ENCODE data around the gene RBBP7.

RBBP7 gene

DNA sequence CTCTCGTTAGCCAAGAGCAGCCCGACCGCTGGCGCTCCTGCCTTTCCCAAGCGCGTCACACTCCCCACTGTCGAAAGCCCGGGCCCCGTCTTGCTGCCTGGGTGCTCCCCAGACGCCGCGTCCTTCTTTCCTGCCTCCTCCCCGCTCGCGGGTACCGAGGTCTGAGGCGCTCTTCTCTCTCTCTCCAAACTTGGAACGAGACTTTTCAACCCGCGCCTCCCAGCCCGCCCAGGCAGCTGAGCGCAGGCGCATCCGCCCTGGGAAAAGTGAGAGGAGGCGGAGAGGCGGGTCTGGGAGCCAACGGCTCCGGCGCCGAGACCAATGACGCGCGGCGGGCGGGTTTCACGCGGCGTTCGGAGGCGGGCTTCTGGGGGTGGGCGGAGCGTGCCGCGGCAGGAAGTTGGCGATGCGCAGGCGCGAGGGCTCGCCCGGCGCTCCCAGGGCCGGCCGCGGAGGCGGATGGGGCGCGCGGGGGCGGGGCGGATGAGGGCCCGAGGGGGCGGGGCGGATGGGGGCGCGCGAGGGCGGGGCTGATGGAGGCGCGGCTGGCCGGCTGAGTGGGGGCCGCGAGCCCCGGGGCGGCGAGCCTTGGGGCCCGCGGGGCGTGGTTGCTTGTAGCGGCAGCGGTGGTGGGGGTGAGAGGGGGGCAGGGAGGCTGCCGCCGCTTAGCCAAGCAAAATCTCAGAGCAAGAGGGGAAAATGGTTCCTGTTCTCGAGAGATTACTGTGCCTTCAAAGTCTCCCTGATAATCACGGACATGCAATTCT is at the start of gene RBBP7:
RBBP7 (minus strand) TSS at position 268 of the 767 bp plus-strand sequence. CDS start 309 bp downstream, outside the sequence.
- TF ChIP-seq, protein P1, sequence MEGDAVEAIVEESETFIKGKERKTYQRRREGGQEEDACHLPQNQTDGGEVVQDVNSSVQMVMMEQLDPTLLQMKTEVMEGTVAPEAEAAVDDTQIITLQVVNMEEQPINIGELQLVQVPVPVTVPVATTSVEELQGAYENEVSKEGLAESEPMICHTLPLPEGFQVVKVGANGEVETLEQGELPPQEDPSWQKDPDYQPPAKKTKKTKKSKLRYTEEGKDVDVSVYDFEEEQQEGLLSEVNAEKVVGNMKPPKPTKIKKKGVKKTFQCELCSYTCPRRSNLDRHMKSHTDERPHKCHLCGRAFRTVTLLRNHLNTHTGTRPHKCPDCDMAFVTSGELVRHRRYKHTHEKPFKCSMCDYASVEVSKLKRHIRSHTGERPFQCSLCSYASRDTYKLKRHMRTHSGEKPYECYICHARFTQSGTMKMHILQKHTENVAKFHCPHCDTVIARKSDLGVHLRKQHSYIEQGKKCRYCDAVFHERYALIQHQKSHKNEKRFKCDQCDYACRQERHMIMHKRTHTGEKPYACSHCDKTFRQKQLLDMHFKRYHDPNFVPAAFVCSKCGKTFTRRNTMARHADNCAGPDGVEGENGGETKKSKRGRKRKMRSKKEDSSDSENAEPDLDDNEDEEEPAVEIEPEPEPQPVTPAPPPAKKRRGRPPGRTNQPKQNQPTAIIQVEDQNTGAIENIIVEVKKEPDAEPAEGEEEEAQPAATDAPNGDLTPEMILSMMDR (IDR thresholded peaks at IDR 0.05; ENCODE audit: insufficient read depth, low read length, poor library complexity, severe bottlenecking) = no peak
- TF ChIP-seq EZH2phosphoT487 (conservative IDR thresholded peaks at IDR 0.05; ENCODE audit: low read length) = no peak
- Histone ChIP-seq H3K36me3 (ENCODE audit: low read length) (peaks cover 11% of the 10 kb centered on the region), H3K9ac (ENCODE audit: low read length) (peak within 1 kb of the TSS; percentile 93), H3K9me2 (replicated peaks; ENCODE audit: insufficient read depth, low read length) (no peaks in the 10 kb centered on the region), H3K27me3 (ENCODE audit: low read length) (no peaks in the 10 kb centered on the region), H3K79me2 (ENCODE audit: insufficient read depth, low read length) (peaks cover 42% of the 10 kb centered on the region), H2AFZ (ENCODE audit: low read depth, low read length, severe bottlenecking) (peak within 1 kb of the TSS; percentile 82), H3K27ac (ENCODE audit: low read depth, low read length) (peak within 1 kb of the TSS; percentile 88), H3K4me3 (ENCODE audit: insufficient read depth, low read length, poor library complexity, severe bottlenecking) (peak within 1 kb of the TSS; percentile 85), H3K4me2 (ENCODE audit: low read depth, low read length, poor library complexity, severe bottlenecking) (peak within 1 kb of the TSS; percentile 96), H3K9me3 (ENCODE audit: insufficient read depth, low read length) (no peaks in the 10 kb centered on the region), H4K20me1 (ENCODE audit: low read depth, low read length) (peaks cover 22% of the 10 kb centered on the region; the same call in 1 of the 2 replicates), H3F3A (ENCODE audit: insufficient read depth) (no peaks in the 10 kb centered on the region)

DNA sequence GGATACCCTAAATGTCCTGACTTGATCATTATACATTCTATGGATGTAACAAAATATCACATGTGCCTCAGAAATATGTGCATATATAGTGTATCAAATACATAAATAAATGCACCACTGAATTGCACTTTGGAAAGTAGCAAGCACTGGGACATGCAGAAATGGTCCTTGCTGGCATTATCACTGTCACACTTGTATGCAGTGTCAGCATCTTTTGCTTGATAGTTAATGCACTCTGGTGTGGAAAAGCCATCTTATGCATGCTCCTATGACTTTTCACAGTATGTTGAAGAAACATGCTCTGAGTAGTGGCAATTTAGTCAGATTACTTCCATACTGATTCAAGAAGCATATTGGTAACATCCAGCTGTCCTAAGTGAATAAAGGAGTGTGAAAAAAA is 48.8 kb upstream of the RBBP7 start:
- no peak overlapping the region for H3K4me2 ChIP-seq (ENCODE audit: low read depth, low read length, poor library complexity, severe bottlenecking)
- H3K4me3 ChIP-seq (ENCODE audit: insufficient read depth, low read length, poor library complexity, severe bottlenecking) = no peak overlapping the region
- TF ChIP-seq, protein P1 (IDR thresholded peaks at IDR 0.05; ENCODE audit: insufficient read depth, low read length, poor library complexity, severe bottlenecking) = no peak
- no peak for TF ChIP-seq EZH2phosphoT487 (conservative IDR thresholded peaks at IDR 0.05; ENCODE audit: low read length)
- H3K27me3 ChIP-seq (ENCODE audit: low read length) = no peaks in the 10 kb centered on the region
- no peaks in the 10 kb centered on the region for H3K79me2 ChIP-seq (ENCODE audit: insufficient read depth, low read length)
- no peaks in the 10 kb centered on the region for H3K36me3 ChIP-seq (ENCODE audit: low read length)
- no peak overlapping the region for H3K27ac ChIP-seq (ENCODE audit: low read depth, low read length)
- no peak overlapping the region for H3K9ac ChIP-seq (ENCODE audit: low read length)
- no peaks in the 10 kb centered on the region for H3F3A ChIP-seq (ENCODE audit: insufficient read depth)
- no peak overlapping the region for H2AFZ ChIP-seq (ENCODE audit: low read depth, low read length, severe bottlenecking)
- H3K9me2 ChIP-seq (replicated peaks; ENCODE audit: insufficient read depth, low read length) = no peaks in the 10 kb centered on the region
- no peaks in the 10 kb centered on the region for H4K20me1 ChIP-seq (ENCODE audit: low read depth, low read length)
- H3K9me3 ChIP-seq (ENCODE audit: insufficient read depth, low read length) = no peaks in the 10 kb centered on the region

DNA sequence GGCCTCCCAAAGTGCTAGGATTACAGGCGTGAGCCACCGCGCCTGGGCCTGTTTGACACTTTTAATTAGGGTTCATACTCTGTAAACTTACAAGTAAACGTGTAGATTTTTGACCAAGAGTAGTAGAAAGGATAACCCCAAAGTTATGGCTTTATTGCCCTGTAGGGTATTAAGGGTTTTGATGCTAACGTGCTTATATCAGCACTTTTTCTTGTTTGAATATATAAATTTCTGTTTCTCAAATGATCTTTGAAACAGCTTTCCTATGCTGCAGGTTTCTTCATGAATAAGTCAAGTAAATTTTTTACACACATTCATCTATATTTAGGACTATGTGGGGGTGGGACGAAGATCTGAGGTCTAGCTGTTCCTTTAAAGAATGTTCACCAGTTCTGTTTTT is 47.0 kb upstream of the RBBP7 start:
- H3K9me2 ChIP-seq (replicated peaks; ENCODE audit: insufficient read depth, low read length) = no peaks in the 10 kb centered on the region
- no peak overlapping the region for H3K9ac ChIP-seq (ENCODE audit: low read length)
- no peaks in the 10 kb centered on the region for H3K36me3 ChIP-seq (ENCODE audit: low read length)
- H3K4me2 ChIP-seq (ENCODE audit: low read depth, low read length, poor library complexity, severe bottlenecking) = no peak overlapping the region
- no peaks in the 10 kb centered on the region for H4K20me1 ChIP-seq (ENCODE audit: low read depth, low read length)
- no peaks in the 10 kb centered on the region for H3F3A ChIP-seq (ENCODE audit: insufficient read depth)
- H2AFZ ChIP-seq (ENCODE audit: low read depth, low read length, severe bottlenecking) = no peak overlapping the region
- TF ChIP-seq, protein P1 (IDR thresholded peaks at IDR 0.05; ENCODE audit: insufficient read depth, low read length, poor library complexity, severe bottlenecking) = no peak
- TF ChIP-seq EZH2phosphoT487 (conservative IDR thresholded peaks at IDR 0.05; ENCODE audit: low read length) = no peak
- H3K27me3 ChIP-seq (ENCODE audit: low read length) = no peaks in the 10 kb centered on the region
- H3K27ac ChIP-seq (ENCODE audit: low read depth, low read length) = no peak overlapping the region
- no peaks in the 10 kb centered on the region for H3K79me2 ChIP-seq (ENCODE audit: insufficient read depth, low read length)
- H3K4me3 ChIP-seq (ENCODE audit: insufficient read depth, low read length, poor library complexity, severe bottlenecking) = no peak overlapping the region
- no peaks in the 10 kb centered on the region for H3K9me3 ChIP-seq (ENCODE audit: insufficient read depth, low read length)

All from SU-DHL-6 (cell line).